Mononuclear cell (primary cell): ENCODE measurements around the gene HEPACAM2. TPM values are rescaled to one million over a fixed set of nuclear protein-coding genes. Genes with fewer than 3 reads are reported as not detected.
A peak's percentile ranks its signal among the peaks of the same experiment; 100 is the strongest.

Experiments used
- H3K27me3 ChIP-seq: 2 replicates; pipeline ENCODE4 v1.6.0; 2011; ENCODE audit warnings: low read length, control low read depth; ENCODE audit not compliant: insufficient read depth
- H3K4me1 ChIP-seq: 2 replicates; pipeline ENCODE4 v1.5.1; 2011; ENCODE audit warnings: mild to moderate bottlenecking, low read length, control low read depth; ENCODE audit not compliant: insufficient read depth
- H3K4me3 ChIP-seq: 2 replicates; pipeline ENCODE4 v1.5.1; 2011; ENCODE audit warnings: mild to moderate bottlenecking, low read length, moderate library complexity
- H3K9me3 ChIP-seq: 2 replicates; pipeline ENCODE4 v1.5.1; 2011; ENCODE audit warnings: low read depth, mild to moderate bottlenecking, control low read depth, low read length
- total RNA-seq: library from RNA; depleted of rRNA; stranded (reverse); fragments of >200 nt; gene quantifications from one replicate; pipeline ENCODE4 v1.2.3, GENCODE V29; 2012

Gene HEPACAM2
- total RNA-seq, 1 donor, result not detected

- no peaks in the 10 kb centered on the region for H3K27me3 ChIP-seq
- no peak overlapping the region for H3K4me3 ChIP-seq
- peaks cover 3% of the 10 kb centered on the region for H3K9me3 ChIP-seq
- H3K4me1 ChIP-seq, result no peaks in the 10 kb centered on the region
Measured at GRCh38 chr7:93176992-93177580, 49.2 kb downstream of the HEPACAM2 start.

- no peak overlapping the region for H3K4me3 ChIP-seq
- H3K9me3 ChIP-seq, result peaks cover 18% of the 10 kb centered on the region
- H3K4me1 ChIP-seq, result no peaks in the 10 kb centered on the region
- H3K27me3 ChIP-seq, result no peaks in the 10 kb centered on the region
Measured at GRCh38 chr7:93175219-93175618, 51.0 kb downstream of the HEPACAM2 start.

DNA sequence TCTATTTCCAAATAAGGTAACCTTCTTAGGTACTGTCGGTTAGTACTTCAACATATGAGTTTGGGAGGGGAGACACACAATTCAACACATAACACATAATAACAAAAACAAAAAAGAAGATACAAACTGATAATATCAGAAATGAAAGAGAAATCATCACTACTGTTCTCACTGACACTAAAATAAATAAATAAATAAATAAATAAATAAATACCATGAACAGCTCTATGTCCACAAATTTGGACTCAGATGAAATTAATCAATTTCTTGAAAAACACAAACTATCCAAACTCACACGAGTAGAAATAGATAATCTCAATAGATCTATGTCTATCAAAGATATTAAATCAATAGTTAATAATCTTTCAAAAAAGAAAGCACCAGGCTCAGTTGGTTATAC lies 53.6 kb downstream of the HEPACAM2 start:
- Histone ChIP-seq H3K4me1 (no peaks in the 10 kb centered on the region), H3K27me3 (no peaks in the 10 kb centered on the region), H3K4me3 (no peak overlapping the region), H3K9me3 (peaks cover 18% of the 10 kb centered on the region)

- Histone ChIP-seq H3K4me1 (no peaks in the 10 kb centered on the region), H3K4me3 (no peak overlapping the region), H3K27me3 (no peaks in the 10 kb centered on the region), H3K9me3 (peaks cover 18% of the 10 kb centered on the region)
Measured at GRCh38 chr7:93171606-93172226, 54.6 kb downstream of the HEPACAM2 start.

DNA sequence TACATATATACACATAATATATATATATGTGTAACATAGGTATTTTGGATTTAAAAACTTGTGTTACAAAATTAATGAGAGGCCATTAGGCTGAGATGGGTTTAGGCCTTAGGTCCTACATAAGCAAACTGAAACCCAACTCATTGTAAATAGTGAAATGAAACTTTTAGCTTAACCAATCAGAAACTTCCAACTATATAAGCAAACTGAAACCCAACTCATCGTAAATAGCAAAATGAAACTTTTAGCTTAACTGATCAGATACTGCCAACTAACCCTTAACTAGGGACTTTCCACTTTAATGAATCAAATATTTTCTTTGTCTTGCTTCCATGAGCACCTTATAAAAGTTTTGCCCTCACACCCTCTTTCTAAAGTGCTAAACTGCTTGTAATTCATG lies 60.8 kb downstream of the HEPACAM2 start:
- Histone ChIP-seq H3K27me3 (no peaks in the 10 kb centered on the region), H3K4me1 (no peaks in the 10 kb centered on the region), H3K9me3 (no peaks in the 10 kb centered on the region), H3K4me3 (no peak overlapping the region)

DNA sequence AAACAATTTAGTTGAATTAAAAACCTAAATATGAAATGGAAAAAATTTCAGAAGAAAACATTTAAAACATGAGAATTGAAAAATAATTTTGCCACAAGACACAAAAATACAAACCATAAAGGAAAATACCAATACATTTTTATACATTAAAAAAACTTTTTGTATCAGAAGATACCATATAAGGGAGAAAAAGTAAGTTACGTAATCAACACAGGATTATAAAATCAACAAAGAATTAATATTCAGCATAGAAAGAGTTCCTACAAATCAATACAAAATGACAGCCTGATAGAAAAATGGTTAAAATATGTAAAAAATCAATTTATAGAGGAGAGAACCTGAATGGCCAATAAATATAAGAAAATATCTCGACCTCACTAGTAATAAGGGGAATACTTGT lies 61.5 kb downstream of the HEPACAM2 start:
- Histone ChIP-seq H3K9me3 (no peaks in the 10 kb centered on the region), H3K4me3 (no peak overlapping the region), H3K4me1 (no peaks in the 10 kb centered on the region), H3K27me3 (no peaks in the 10 kb centered on the region)

DNA sequence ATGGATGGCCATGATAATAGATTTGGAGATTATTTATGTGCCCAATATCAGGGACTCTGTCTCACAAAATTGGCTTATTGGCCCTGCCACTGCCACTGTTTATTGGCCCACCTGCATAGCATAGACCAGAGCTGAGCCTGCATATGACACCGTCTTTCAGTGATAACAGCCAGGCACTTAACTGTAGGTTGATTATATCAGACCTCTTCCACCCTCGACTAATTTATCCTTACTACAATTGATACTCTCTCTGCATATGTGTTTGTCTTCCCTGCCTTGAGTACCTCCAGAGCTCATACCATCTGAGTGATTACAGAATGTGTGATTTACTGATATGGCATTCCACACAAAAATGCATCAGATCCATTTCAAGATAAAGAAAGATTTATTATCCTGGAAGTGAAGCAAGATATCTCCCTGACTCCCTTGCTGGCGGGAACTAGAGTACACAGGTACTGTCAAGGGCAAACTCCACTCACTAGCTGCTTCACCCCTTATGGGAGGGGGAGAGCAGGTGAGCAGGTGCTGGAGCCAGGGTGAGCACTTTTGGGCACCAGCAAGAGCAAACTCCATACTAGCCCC lies 65.0 kb downstream of the HEPACAM2 start:
- Histone ChIP-seq H3K27me3 (no peaks in the 10 kb centered on the region), H3K4me3 (no peak overlapping the region), H3K9me3 (no peaks in the 10 kb centered on the region), H3K4me1 (no peaks in the 10 kb centered on the region)

DNA sequence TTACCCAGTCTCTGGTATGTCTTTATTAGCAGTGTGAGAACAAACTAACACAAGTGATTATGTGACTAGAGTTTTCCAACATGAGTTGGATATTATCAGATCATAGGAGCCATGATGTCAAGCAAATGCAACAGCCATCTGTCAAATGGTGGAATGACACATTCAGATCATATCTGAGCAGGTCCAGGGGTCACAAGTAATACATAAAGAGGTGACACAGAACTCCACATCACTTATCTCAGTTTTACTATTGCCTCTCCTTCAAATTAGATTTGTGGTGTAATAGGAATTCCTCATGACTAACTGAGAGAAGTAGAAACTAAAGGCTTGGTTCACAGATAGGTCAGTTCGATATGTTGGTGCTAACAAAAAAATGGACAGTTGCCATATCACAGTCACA lies 65.9 kb downstream of the HEPACAM2 start:
- Histone ChIP-seq H3K27me3 (no peaks in the 10 kb centered on the region), H3K4me3 (no peak overlapping the region), H3K9me3 (no peaks in the 10 kb centered on the region), H3K4me1 (no peaks in the 10 kb centered on the region)

- Histone ChIP-seq H3K27me3 (no peaks in the 10 kb centered on the region), H3K4me1 (no peaks in the 10 kb centered on the region), H3K9me3 (no peaks in the 10 kb centered on the region), H3K4me3 (no peak overlapping the region)
Measured at GRCh38 chr7:93159490-93159889, 66.8 kb downstream of the HEPACAM2 start.

- Histone ChIP-seq H3K9me3 (no peaks in the 10 kb centered on the region), H3K27me3 (no peaks in the 10 kb centered on the region), H3K4me3 (no peak overlapping the region), H3K4me1 (no peaks in the 10 kb centered on the region)
Measured at GRCh38 chr7:93156884-93157283, 69.4 kb downstream of the HEPACAM2 start.

GRCh38 chr7:93150200-93150835 lies 76.0 kb downstream of the HEPACAM2 start:
- Histone ChIP-seq H3K27me3 (no peaks in the 10 kb centered on the region), H3K4me3 (no peak overlapping the region), H3K9me3 (no peaks in the 10 kb centered on the region), H3K4me1 (peaks cover 50% of the 10 kb centered on the region)

DNA sequence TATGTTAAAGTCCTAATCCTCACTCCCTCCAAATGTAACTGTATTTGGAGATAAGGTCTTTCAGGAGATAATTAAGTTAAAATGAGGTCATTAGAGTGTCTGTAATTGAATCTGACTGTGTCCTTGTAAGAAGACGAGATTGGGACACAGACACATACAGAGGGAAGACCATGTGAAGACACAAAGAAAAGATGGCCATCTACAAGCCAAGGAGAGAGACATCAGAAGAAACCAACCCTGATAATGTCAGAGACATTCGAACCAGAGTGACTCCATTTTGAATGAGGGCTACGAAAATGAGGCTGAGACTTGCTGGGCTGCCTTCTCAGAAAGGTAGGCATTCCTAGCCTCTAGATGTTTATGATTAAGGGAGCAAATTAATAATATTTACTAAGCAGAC lies 77.5 kb downstream of the HEPACAM2 start:
- Histone ChIP-seq H3K27me3 (no peaks in the 10 kb centered on the region), H3K4me1 (peaks cover 55% of the 10 kb centered on the region), H3K9me3 (no peaks in the 10 kb centered on the region), H3K4me3 (no peak overlapping the region)

GRCh38 chr7:93148144-93148543 lies 78.1 kb downstream of the HEPACAM2 start, which contains the start of gene SAMD9L:
TSS of gene SAMD9L (minus strand) at chr7:93148385. CDS start at chr7:93135971, 12,414 bp downstream.
- H3K9me3 ChIP-seq, result no peaks in the 10 kb centered on the region
- no peaks in the 10 kb centered on the region for H3K27me3 ChIP-seq
- peak within 1 kb of the TSS; percentile 72 for H3K4me3 ChIP-seq
- peaks cover 55% of the 10 kb centered on the region for H3K4me1 ChIP-seq

GRCh38 chr7:93147363-93147762 lies 78.9 kb downstream of the HEPACAM2 start:
- Histone ChIP-seq H3K4me1 (peaks cover 59% of the 10 kb centered on the region), H3K9me3 (no peaks in the 10 kb centered on the region)

GRCh38 chr7:93146472-93147141 lies 79.7 kb downstream of the HEPACAM2 start:
- no peaks in the 10 kb centered on the region for H3K27me3 ChIP-seq
- no peaks in the 10 kb centered on the region for H3K9me3 ChIP-seq
- peaks cover 58% of the 10 kb centered on the region for H3K4me1 ChIP-seq
- peak overlapping the region; percentile 72 for H3K4me3 ChIP-seq

More at GRCh38 chr7:93147363-93147762, 78.9 kb downstream of the HEPACAM2 start:
- peak overlapping the region; percentile 72 for H3K4me3 ChIP-seq
- no peaks in the 10 kb centered on the region for H3K27me3 ChIP-seq
